Activated CD4-positive, CD25-positive, alpha-beta regulatory T cell (primary cell): ENCODE measurements around the gene PTH2R.
"Not testable (repeated sequence)": the region's sequence is repeated elsewhere in the genome, so short reads cannot be mapped to it uniquely, and the experiment has no call there.

Experiments
- DNase-seq, 4 experiments: peaks; one replicate each; lab custom pipeline; 2025; lab: John Stamatoyannopoulos, UW

The PTH2R gene

GRCh38 chr2:208406474-208407451 lies at the start of gene PTH2R:
PTH2R (plus strand) TSS chr2:208406792; CDS start chr2:208407044, 252 bp downstream.
- DNase-seq = no peak

- DNase-seq = no peak
These were observed 49.6 kb upstream of the PTH2R start for GRCh38 chr2:208356846-208357574.

GRCh38 chr2:208358758-208359631 lies 47.6 kb upstream of the PTH2R start:
- DNase-seq = no peak

- no peak for DNase-seq
These were observed 47.0 kb upstream of the PTH2R start for GRCh38 chr2:208359632-208359986.

GRCh38 chr2:208360259-208361076 lies 46.1 kb upstream of the PTH2R start:
- DNase-seq = no peak

DNA sequence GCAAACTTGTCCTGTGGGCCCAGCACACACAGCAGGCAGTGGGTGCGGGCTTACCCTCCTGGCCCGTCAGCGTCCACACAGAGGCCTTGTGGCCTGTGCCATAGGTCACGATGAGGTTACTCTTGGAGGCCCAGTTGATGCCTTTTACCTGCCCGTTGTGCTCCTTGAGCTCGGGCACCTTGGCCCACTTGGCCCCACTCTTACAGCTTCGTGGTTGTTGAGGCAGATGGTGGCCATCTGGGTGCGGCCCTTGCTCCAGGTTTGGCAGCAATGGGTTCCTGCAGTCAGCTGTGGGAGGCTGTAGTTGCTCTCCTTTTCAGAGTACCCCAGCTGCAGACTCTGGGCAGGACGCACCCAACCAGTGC lies 45.5 kb upstream of the PTH2R start:
- DNase-seq = no peak

GRCh38 chr2:208363485-208363884 lies 43.1 kb upstream of the PTH2R start:
- no peak for DNase-seq

- no peak for DNase-seq
These were observed 40.1 kb upstream of the PTH2R start for GRCh38 chr2:208366215-208367127.

DNA sequence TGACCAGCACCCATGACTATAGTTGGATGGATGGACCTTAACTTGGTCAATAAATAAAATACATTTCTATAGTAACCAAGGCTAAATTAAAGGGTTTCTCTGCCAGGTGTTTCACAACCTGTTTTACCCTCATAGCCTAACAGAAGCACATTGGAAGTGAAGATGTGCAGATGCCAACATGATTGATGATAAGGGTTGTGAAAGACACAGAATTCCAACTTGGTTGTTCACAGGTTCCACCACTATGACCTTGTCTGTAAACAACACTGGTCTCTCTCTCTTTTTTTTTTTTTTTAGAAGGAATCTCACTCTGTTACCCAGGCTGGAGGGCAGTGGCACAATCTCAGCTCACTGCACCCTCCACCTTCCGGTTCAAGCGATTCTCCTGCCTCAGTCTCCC lies 37.5 kb upstream of the PTH2R start:
- no peak for DNase-seq

DNA sequence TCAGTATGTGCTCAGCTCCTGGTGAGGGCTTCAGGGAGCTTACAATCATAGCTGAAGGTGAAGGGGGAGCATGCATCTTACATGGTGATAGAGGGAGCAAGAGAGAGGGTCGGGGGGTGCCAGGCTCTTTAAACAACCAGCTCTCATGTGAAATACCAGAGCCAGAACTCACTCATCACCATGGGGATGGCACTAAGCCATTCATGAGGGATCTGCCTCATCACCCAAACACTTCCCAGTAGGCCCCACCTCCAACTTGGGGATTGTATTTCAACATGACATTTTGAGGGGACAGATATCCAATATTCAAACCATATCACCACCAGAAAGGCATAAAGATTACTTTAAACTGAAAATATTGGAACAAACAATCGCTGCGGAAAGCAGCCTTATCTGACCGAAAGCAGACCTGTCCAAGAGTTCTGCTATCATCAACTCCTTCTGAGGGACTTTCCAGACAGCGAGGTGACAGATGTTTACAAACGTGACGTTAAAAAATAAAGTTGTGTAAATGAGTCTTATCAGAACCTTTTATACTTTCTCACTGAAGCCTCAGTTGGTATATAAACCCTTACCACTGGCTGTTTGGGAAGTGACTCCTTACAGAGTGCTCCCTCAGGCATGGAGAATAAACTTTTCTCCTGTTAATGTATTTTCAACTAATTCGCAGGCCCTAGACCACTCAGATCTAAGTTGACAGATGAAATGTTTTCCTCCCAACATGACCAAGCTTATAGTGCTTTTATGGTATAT lies 35.5 kb upstream of the PTH2R start:
- DNase-seq = no peak

DNA sequence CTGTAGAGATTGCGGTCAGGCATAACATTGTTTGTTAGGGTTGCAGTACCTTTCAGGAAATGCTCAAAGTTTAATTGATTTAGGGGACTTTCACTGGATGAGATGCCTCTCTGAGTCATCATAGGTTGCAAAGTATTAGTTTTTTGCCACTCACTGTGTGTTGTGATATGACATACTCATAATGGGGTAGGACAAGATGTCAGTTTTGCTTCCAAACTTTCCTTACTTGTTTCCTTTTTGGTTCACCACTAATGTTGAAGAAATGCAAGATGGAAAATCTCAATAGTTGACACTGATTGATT lies 35.0 kb upstream of the PTH2R start:
- no peak for DNase-seq

- DNase-seq = no peak
These were observed 33.0 kb upstream of the PTH2R start for GRCh38 chr2:208373460-208374089.

- DNase-seq = no peak
These were observed 31.0 kb upstream of the PTH2R start for GRCh38 chr2:208375491-208376068.

- DNase-seq = not testable (repeated sequence)
These were observed 29.2 kb upstream of the PTH2R start for GRCh38 chr2:208377344-208377860.

GRCh38 chr2:208379192-208379591 lies 27.4 kb upstream of the PTH2R start:
- DNase-seq = no peak

DNA sequence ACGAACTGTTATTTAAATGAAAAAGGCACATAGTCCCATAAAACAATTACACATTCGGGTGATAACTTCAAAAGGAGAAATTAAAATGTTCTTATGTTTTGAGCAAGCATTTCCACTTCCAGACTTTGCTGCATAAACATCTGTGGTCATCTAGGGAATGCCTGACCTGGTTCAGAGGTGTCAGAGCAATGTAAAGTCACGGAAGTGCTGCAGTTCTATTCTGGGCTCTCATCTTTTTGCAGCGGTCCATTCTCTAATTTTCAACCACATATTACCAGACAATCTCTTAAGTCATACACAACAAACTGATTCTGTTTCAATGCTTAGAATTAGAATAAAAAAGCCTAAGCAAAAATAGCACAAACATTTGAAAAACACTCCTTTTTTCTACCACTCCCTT lies 22.0 kb upstream of the PTH2R start:
- DNase-seq = no peak

DNA sequence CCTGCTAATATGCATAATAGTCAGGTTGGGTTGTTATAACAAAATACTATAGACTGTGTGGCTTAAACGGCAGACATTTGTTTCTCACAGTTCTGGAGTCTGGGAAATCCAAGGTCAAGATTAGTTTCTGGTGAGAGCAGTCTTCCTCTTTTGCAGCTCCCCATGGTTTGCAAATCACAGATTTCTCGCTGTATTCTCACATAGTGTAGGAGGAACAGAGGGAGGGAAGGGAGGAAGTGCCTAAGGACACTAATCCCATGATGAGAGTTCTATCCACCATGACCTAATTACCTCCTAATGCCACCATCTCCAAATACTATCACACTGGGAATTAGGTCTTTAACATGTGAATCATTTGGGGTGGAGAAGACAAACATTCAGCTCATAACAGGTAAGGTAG lies 20.1 kb upstream of the PTH2R start:
- no peak for DNase-seq

- no peak for DNase-seq
These were observed 16.7 kb upstream of the PTH2R start for GRCh38 chr2:208389940-208390339.

DNA sequence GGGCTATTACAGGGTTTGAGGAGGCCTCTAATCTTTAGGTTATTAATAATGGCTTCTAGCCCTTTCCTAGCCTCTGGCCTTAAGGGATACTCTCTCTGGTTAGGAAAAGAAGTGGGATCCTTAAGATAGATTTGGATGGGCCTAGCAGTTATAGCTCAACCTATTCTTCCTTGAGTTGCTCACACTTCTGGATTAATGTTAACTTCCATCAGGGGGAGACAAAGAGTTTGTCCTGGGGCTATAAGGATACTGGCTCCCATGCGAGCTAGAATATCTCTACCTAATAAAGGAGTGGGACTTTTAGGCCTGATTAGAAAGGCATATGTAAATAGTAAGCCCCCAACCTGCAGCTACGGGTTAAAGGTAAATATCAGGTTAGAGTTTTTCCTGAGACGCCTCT lies 14.3 kb upstream of the PTH2R start:
- no peak for DNase-seq
